GM21786 (cell line): ENCODE data around the gene NMNAT2.
"Not testable (repeated sequence)": the region's sequence is repeated elsewhere in the genome, so short reads cannot be mapped to it uniquely, and the experiment has no call there.

Experiments used
- ATAC-seq: cut with Tn5 transposase; IDR thresholded peaks from one replicate; pipeline ENCODE4 v1.9.1; 2021; ENCODE audit not compliant: unreplicated experiment

Gene NMNAT2

DNA sequence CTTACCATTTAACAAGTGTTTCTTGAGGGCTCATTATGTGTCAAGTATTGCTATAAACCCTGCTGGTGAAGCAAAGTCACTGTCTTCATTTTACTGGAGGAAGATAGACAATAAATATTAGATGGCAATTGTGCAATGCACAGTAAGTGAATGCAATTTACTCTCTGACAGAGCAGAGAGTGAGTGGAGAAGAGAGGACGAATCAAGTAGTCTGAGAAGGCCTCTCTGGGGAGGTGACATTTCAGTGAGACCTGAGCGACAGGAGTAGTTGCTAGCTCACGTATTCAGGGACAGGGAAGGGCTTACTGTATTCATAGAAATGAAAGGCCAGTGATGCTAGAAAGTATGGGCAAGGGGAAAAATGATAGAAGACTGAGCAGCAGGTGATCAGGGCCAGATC is 1.2 kb upstream of the NMNAT2 start:
- no peak for ATAC-seq

DNA sequence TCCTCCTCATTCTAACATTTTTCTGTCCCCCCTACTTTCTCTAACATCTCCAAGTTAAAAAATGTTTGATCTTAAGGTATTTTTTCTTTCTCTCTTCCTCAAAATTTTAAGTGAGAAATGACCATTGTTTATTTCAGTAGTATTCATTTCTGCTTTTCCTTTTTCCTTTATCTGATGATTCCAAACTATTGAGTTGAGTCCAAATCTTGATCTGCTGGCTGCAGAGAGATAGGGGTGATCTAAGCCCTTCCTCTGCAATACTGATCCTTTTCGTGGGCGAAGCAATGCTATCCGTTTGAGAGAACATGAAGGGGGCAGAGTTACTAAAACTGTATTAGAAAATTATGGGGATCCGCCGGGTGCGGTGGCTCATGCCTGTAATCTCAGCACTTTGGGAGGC is 516 bp upstream of the NMNAT2 start:
- no peak for ATAC-seq

DNA sequence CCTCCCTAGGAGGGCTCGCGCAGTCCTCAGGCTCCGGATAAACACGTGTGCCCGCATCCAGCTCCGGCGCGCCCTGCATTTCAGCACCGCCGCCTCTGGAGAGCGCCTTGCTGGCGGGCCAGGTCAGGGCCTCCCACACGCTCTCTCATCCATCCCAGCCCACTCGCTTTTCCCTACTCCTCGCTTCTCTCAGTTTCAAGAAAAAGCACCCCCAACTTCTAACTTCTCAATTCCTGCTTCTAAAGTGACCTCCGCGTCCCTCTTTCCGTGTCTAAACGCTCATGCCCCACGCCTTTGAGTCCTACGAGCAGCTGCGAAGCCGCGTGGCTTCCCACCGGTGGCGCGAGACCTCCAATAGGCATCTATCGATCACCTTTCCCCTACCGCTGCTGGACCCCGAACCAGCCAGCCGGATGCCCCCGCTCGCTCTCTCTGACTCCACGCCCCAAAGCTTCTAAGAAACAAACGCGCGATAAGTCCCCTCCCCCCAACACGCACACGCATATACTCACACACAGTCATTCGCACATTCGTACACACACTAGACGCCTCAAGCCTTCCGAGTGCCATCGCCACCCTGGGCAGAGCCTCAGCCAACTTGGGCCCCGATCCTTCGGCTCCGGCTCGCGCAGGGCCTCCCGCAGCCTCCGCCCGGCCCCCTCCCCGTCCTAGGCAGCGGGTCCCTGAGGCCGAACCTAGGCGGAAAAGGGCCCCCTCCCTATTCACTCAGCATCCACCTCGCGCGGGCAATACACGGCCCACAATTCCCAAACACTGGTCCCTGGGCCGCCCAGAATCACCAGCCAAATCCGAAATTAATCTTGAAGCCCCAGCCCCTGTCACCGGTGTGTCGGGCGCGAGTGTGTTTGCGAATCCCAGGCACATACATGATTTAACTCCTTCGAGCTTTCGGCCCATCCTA is 1.1 kb downstream of the NMNAT2 start:
- no peak for ATAC-seq

DNA sequence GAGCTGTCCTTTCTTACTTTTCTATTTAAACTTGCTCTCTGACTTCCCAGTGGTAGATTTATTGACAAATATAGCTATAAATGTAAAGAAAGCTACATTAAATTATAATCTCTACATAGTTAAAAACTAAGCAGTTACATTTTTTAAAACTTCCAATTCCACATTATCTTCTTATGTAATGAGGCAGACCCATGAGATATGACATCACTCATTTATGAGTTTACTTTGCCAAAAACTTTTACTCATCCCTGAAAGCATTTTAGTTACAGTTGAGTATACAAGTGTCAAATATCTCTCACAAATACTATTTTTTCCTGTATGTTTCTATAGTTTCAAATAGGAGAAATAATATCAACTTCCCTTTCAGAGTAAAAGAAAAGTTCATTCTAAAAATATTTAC is 3.8 kb downstream of the NMNAT2 start:
- no peak for ATAC-seq

DNA sequence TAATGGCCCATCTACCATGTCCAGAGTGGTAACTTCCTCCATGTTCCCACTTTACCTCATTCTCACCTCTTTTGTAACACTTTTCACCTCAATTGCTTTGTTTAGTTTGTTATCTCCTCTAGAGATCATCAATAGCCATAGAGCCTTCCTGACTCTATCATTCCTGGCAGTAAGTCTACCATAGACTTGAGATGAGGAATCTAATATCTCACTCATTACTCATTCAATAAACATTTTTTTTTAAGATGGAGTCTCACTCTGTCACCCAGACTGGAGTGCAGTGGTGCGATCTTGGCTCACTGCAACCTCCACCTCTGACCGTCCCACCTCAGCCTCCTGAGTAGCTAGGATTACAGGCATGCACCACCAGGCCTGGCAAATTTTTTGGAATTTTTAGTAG is 7.1 kb downstream of the NMNAT2 start:
- no peak for ATAC-seq

DNA sequence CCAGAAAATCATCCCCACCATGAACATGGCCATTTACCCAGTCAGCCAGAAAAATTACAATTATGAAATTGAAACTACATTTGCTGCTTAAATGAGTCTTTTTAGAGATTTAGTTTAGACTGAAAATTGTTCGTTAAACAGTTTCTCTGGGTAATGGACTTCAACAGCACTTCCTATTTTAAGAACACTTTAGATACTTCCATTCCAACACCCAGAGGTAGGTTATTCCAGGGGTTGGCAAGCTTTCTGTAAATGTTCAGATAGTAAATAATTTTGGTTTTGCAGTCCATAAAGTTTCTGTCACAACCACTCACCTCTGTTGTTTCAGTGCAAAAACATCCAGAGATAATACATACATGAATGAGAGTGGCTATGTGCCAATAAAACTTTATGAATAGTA is 10.2 kb downstream of the NMNAT2 start:
- ATAC-seq: no peak

DNA sequence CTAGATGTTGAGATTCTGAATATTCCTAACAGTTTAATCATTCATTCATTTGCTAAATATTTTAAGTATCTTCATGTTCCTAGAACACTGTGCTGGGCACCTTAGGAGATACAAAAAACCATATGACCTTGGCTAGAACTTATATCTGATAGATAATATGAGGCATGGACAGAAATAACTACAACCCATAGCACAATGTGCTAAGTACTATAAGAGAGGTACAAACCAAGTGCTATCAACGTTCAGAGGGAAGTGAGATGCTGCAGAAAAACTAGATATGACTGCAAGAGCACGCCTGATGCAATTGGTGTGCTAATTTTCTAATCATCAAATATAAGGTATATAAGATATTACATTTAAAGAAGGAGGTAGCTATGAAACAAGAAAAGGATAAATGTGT is 10.7 kb downstream of the NMNAT2 start:
- no peak for ATAC-seq

DNA sequence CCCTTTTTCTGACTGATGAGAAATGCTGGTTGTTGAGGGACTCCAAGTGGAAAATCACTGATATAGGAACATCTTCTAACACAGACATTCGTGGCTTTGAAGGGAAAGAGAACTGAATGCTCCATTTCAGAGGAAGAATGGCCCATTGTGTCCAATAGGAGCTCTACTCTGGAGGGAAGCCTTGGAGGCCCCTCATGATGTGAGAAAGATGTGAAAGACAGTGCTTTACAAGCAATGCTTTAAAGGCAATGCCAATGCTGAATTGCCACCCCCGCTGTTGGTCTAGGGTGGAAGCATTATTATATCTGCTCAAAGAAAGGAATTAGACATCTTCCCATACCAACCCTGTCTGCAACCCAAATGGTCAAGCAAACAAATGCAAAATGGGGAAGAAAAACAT is 13.7 kb downstream of the NMNAT2 start:
- ATAC-seq: no peak

DNA sequence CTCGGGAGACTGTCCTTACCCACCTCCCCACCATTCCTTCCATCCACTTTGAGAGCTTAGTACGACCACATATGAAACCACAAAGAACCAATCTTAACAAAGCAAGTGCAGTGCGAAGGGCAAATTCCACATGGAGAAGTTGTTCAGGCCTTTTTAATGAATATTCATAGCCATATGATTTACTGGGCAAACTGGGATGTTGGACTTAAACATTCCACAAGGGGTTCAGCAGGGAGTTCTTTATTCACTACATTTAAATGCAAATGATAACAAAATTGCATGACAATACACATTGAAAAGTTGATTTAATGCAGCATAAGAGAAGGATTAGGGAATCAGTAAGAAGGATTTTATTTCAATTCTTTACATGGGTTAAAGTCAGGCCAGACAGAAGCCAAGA is 14.7 kb downstream of the NMNAT2 start:
- ATAC-seq: no peak

DNA sequence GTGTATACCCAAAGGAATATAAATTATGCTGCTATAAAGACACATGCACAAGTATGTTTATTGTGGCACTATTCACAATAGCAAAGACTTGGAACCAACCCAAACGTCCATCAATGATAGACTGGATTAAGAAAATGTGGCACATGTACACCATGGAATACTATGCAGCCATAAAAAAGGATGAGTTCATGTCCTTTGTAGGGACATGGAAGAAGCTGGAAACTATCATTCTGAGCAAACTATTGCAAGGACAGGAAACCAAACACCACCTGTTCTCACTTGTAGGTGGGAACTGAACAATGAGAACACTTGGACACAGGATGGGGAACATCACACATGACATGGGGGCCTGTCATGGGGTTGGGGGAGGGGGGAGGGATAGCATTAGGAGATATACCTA is 16.6 kb downstream of the NMNAT2 start:
- ATAC-seq: not testable (repeated sequence)

DNA sequence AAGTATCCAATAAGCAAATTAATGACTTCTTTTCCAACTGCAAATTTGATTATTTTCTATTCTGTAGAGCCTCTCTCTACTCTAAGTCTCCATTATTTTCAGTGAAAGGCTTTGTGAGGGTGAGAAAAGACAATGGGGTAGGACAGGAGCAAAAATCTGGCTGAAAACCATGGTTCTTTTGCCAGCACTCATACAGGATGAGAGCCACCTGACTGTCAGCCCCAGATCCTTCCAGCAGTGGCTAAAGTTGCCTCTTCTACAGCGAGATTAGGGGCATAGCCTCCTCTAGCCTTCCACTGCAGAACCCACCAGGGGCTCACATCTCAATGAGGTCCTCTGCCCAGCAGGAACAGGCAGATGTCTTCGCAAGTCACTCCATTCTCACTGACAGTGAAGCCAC is 23.7 kb downstream of the NMNAT2 start:
- no peak for ATAC-seq

DNA sequence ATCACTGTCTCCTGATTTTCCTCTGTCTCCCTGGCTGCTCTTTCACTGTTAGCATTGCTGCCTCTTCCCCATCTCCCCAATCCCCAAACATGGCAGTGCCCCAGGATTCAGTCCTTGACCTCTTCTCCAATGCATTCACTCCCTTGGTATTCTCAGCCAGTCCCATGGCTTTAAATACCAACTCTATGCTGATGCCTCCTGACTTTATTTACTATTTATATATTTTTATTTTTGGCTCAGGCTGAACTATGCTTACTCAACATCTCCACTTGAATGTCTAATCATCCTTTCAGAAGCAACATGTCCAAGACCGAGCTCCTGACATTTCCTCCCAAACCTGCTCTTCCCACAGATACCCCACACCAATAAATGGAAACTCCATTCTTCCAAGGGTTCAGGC is 26.3 kb downstream of the NMNAT2 start:
- no peak for ATAC-seq

DNA sequence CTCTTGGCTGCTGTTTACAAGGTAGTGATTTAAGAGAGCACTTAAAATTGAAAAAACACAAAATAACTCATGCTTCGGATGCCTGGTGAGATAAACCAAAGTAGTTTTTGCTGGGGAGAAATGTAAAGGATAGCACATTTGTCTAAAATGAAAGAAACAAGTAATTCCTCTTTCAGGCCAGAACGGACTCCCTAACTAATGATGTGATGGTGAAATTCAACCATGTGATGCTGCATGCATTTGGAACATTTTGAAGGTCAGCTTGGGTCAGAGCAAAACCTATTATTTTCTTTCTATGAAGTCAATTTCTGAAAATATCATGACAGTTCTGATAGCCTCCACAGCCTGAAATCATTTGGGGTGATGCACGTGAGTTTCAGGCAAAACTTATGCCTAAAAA is 27.6 kb downstream of the NMNAT2 start:
- ATAC-seq: no peak

DNA sequence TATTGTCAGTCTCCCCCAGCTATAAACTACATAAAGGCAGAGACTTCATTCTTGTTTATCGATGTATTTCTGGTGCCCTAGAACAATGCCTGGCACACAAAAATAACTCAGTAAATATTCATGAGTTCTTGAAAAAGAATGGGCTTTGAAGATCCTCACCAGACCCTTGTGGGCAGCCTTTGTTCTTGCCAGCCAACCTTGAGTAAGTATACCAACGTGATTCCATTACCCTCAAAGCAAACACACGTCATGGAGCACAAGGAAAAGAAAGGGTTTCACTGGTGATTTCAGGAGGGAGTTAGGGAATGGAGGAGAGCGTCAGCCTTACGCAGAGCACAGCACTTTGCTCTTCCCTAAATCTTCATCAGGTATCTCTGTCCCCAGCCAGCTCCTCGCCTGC is 29.4 kb downstream of the NMNAT2 start:
- ATAC-seq: no peak

DNA sequence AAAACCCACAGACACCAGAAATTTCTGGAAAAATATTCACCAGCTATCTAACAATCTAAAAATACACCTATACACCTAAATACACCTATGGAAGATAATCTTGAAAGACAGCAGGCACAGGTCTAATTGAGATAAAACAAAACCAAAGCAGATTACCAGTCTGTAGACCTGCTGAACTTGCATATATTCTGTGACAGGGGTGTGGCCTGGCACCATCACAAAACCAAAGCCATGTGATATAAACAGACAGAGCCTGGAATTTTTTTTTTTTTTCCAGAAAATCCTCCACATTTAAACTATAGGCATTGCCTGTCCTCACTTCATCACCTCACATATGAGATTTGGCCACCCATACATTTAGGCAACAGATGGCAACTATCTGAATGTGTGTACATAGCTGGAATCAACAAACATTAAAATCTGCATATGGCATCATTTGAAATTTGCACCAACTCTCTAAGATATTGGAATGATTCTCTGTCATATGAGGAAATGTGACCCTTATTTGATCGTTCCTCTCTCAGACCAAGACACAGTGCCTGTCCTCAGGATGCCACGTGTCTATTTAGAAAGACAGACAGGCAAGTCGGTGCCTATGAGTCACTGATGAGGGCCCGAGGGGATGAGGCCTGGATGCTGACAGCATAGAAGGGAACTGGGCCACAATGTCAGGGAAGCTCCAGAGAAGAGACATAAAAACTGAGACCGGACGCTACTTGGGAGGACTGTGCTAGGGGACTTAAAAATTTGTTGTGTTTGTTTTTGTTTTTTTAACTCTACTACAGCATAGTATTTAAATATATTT is 32.6 kb downstream of the NMNAT2 start:
- ATAC-seq: no peak

DNA sequence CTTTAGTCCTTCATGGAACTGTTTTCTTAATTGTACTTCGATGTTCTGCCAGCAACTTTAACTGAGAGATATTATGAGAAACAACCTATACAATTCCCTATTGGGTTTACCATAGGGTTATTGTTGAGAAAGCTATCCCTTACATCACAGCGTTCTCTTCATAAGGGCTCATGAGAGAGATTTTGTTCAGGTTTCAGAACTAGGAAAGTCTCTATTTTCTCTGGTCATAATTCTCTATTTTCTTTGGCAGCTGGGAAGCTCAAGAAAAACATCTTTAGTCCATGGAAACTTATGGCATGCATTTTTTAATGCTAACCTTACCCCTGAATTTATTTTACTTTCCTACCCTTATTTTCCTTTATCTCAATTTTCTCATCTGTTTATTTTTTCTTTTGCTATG is 38.2 kb downstream of the NMNAT2 start:
- no peak for ATAC-seq

DNA sequence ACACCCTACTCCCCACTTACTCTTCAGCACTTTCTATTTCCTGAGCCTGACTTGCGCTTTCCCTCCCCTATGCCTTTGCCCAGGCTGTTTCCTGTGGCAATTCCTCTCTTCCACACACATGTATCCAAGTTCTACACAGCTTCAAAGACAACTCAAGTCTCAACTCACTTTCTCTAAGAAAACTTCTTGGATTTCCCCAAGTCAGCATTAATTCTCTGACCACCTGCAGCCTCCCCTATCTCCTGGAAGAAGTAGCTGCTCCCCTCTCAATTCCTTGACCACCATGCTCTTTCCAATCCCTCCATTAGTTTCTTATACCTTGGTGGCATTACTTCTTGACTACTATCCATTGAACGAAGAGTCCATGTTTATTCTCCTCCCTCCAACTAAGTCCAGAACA is 42.8 kb downstream of the NMNAT2 start:
- no peak for ATAC-seq

DNA sequence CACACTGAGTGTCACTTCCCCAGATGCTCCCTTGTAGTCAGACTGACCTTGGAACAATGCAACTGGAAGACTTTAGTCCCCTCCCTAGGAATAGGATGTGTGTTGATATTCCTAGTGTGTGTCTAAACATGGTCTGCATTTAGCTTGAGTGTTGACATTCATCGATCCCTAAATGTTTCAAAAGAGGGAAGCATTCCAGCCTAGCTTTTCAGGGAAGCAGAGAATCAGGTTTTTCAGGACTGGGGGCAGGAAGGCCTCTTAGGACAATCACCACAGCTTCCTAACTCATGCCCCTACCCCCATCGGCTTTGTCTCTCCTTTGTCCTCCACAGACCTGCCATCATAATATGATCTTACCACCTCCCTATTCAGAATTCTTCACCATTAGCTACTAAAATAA is 43.4 kb downstream of the NMNAT2 start:
- no peak for ATAC-seq

DNA sequence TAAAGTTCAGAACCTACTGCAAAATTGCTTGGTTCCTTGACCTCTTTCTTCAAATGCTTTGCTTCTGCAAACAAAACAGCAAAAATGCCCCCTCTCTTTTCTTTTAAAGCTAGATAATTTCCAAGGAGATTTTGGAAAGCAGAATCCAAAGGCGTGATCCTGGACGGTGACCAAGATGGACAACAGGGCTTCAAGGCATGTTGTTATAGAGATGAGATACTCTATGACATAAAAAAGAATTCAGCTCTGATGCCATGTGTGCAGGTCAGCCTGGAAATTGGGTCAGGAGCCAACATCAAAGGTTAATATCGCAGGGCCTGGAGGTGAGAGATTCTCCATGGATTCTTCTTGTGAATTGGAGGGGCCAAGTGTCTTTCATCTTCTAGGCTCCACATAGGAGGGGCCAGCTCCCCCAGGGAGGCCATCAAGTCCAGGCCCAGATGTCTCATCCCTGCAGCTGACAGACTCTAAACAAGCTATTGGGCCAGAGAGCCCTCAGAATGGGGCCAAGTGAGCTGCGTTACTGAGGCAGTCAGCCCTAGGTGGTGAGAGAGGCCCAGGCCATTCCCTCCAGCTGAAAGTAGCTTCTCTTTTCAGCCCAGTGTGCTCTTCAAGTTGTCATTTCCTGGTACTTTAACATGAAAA is 45.5 kb downstream of the NMNAT2 start:
- no peak for ATAC-seq

DNA sequence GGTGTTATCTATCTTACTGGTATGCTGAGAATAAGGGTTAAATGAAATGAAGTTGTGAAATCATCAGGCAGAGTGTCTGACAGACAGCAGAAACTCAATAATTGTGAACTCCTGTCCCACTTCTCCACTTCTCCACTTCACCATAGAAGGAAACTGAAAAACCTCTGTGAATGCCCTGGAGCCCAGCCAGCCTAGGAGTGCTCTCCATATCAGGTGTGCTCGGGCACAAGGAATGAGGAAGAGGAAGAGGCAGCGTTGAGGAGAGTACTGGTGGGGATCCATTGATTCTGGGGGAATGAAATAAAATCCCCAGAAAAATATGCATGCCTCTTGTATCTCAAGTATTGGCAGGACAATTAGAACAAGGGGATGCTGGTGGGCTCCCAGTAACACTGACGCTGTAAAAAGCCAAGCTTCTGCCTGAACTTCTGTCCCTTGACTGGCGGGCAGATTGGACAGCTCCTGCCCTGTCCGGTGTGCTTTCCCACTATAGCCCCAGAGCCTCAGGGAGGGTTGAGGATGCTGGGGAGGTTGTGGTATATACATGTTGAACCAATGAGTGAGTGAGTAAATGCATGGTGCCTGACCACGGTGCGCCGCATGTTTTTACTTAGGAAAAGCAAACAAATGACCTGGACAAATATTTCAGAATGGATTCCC is 47.7 kb downstream of the NMNAT2 start:
- no peak for ATAC-seq
